PC-9 (cell line): ENCODE data around the gene MYCBPAP.

Experiments used
- EZH2 ChIP-seq: fragments of 200-600 bp; sonication (generic); IDR thresholded peaks from 2 replicates; pipeline ENCODE4 v1.8.0; 2017; ENCODE audit warnings: antibody characterized with exemption, low read depth
- TF ChIP-seq, protein P1 (sequence below): fragments of 200-600 bp; sonication (generic); conservative IDR thresholded peaks from 2 replicates; pipeline ENCODE4 v1.6.1; 2017; ENCODE audit warnings: mixed run types, antibody characterized with exemption, mild to moderate bottlenecking, moderate library complexity

DNA sequence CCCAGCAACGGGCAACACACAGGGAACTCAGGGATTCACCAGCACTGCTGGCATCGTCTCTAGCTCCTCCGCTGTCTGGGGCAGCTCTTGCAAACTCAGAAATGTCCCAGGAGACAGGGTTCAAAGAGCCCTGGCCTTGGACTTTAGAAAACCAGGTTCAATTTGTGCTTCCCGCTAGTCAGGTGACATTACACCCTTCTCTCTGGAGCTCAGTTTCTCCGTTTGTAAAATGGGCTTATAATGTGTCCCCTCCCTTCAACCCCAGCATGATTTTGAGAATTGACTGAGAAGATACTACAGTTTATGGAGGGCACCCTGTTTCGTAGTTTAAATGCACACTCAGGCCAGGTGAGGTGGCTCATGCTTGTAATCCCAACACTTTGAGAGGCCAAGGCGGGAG, 1.9 kb upstream of the MYCBPAP start:
- TF ChIP-seq, protein P1, sequence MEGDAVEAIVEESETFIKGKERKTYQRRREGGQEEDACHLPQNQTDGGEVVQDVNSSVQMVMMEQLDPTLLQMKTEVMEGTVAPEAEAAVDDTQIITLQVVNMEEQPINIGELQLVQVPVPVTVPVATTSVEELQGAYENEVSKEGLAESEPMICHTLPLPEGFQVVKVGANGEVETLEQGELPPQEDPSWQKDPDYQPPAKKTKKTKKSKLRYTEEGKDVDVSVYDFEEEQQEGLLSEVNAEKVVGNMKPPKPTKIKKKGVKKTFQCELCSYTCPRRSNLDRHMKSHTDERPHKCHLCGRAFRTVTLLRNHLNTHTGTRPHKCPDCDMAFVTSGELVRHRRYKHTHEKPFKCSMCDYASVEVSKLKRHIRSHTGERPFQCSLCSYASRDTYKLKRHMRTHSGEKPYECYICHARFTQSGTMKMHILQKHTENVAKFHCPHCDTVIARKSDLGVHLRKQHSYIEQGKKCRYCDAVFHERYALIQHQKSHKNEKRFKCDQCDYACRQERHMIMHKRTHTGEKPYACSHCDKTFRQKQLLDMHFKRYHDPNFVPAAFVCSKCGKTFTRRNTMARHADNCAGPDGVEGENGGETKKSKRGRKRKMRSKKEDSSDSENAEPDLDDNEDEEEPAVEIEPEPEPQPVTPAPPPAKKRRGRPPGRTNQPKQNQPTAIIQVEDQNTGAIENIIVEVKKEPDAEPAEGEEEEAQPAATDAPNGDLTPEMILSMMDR: no peak
- TF ChIP-seq EZH2: no peak
